HepG2 (cell line): ENCODE results near the gene HNRNPR. TPM values are rescaled to one million over a fixed set of nuclear protein-coding genes. Genes with fewer than 3 reads are reported as not detected.

ENCODE experiments used
- CEBPG ChIP-seq: IDR thresholded peaks from 2 replicates; pipeline ENCODE4 v1.6.1; 2016
- FOXK1 ChIP-seq: sonication (generic); formaldehyde crosslinking; IDR thresholded peaks from 2 replicates; pipeline ENCODE4 v1.4.0; 2020; ENCODE audit warnings: low read depth, missing genetic modification reagents, borderline replicate concordance
- KAT7 ChIP-seq: IDR thresholded peaks from 2 replicates; pipeline ENCODE4 v1.6.1; 2018; ENCODE audit warnings: borderline replicate concordance, missing compliant biosample characterization
- MXD3 ChIP-seq: IDR thresholded peaks from 2 replicates; pipeline ENCODE4 v1.6.1; 2016; ENCODE audit warnings: mild to moderate bottlenecking, missing biosample characterization, missing genetic modification reagents
- MYPOP ChIP-seq: sonication (generic); formaldehyde crosslinking; IDR thresholded peaks from 2 replicates; pipeline ENCODE4 v1.8.1; 2023; ENCODE audit warnings: mild to moderate bottlenecking, moderate library complexity, missing genetic modification reagents
- NR3C1 ChIP-seq: sonication (generic); formaldehyde crosslinking; IDR thresholded peaks from 2 replicates; pipeline ENCODE4 v1.4.0; 2020; ENCODE audit warnings: missing genetic modification reagents
- PBX3 ChIP-seq: sonication (generic); formaldehyde crosslinking; IDR thresholded peaks from 2 replicates; pipeline ENCODE4 v1.8.1; 2023; ENCODE audit warnings: missing genetic modification reagents, inconsistent platforms, borderline replicate concordance
- PHF20 ChIP-seq: sonication (generic); formaldehyde crosslinking; IDR thresholded peaks from 2 replicates; pipeline ENCODE4 v1.5.0; 2020; ENCODE audit warnings: mild to moderate bottlenecking, missing genetic modification reagents
- POLR2AphosphoS2 ChIP-seq: IDR thresholded peaks from 2 replicates; pipeline ENCODE4 v1.6.1; 2011; ENCODE audit warnings: low read depth, low read length, improper control_type of control experiment
- RAD21 ChIP-seq: fragments of 450-650 bp; formaldehyde crosslinking; IDR thresholded peaks from 2 replicates; pipeline ENCODE4 v1.5.0; 2020; ENCODE audit warnings: mild to moderate bottlenecking
- SMAD9 ChIP-seq: sonication (generic); formaldehyde crosslinking; IDR thresholded peaks from 2 replicates; pipeline ENCODE4 v1.5.1; 2020; ENCODE audit warnings: mild to moderate bottlenecking, missing genetic modification reagents
- TFAP4 ChIP-seq: sonication (generic); IDR thresholded peaks from 2 replicates; pipeline ENCODE4 v1.6.1; 2016; ENCODE audit warnings: low read depth, borderline replicate concordance
- ZBTB21 ChIP-seq: sonication (generic); formaldehyde crosslinking; IDR thresholded peaks from 2 replicates; pipeline ENCODE4 v1.4.0; 2020; ENCODE audit warnings: missing genetic modification reagents
- ZBTB37 ChIP-seq: sonication (generic); formaldehyde crosslinking; IDR thresholded peaks from 2 replicates; pipeline ENCODE4 v1.4.0; 2020; ENCODE audit warnings: mild to moderate bottlenecking, missing genetic modification reagents
- ZBTB46 ChIP-seq: sonication (generic); formaldehyde crosslinking; IDR thresholded peaks from 2 replicates; pipeline ENCODE4 v1.4.0; 2020; ENCODE audit warnings: mild to moderate bottlenecking, missing genetic modification reagents, borderline replicate concordance
- ZBTB49 ChIP-seq: sonication (generic); formaldehyde crosslinking; IDR thresholded peaks from 2 replicates; pipeline ENCODE4 v1.4.0; 2020; ENCODE audit warnings: missing genetic modification reagents, borderline replicate concordance
- ZFX ChIP-seq: sonication (generic); formaldehyde crosslinking; IDR thresholded peaks from 2 replicates; pipeline ENCODE4 v1.4.0; 2020; ENCODE audit warnings: mild to moderate bottlenecking, low read depth, missing genetic modification reagents, moderate library complexity
- ZIK1 ChIP-seq: sonication (generic); formaldehyde crosslinking; IDR thresholded peaks from 2 replicates; pipeline ENCODE4 v1.5.0; 2020; ENCODE audit warnings: mild to moderate bottlenecking, low read depth, missing genetic modification reagents, borderline replicate concordance
- ZNF619 ChIP-seq: sonication (generic); formaldehyde crosslinking; IDR thresholded peaks from 2 replicates; pipeline ENCODE4 v1.4.0; 2020; ENCODE audit warnings: mild to moderate bottlenecking, missing genetic modification reagents
- polyA plus RNA-seq, 8 experiments: library from polyadenylated mRNA; depleted of rRNA in 3 of 8; stranded (reverse) in 7 of 8; unstranded in 1 of 8; fragments of >200 nt; fragmentation: Illumina TruSeq in 4 of 8; extraction: Trizol in 4 of 8; gene quantifications; 2 replicates each; pipeline versions ENCODE4 v1.2.1 to v1.2.3, GENCODE V29; 2011 to 2016; ENCODE audit warnings: low read depth in 4 of 8, missing spikeins in 1 of 8, mixed read lengths in 1 of 8; ENCODE audit not compliant: insufficient read depth in 1 of 8
- total RNA-seq, 5 experiments: library from RNA; depleted of rRNA; stranded (reverse); fragments of >200 nt; fragmentation: Illumina TruSeq; extraction: Trizol; gene quantifications; 2 replicates each; pipeline ENCODE4 v1.2.3, GENCODE V29; 2016; ENCODE audit warnings: low read depth in 1 of 5

HNRNPR gene
- total and polyA plus RNA-seq, 2 of the 13 experiments (the other 11 are each of a cell fraction or from before 2014, with no cell fraction given) = 133 to 216 TPM

GRCh38 chr1:23368562-23369334, 24.7 kb upstream of the HNRNPR start (continued):
- peak; percentile 74 for TF ChIP-seq PHF20 (CRISPR knock-in tag)
- TF ChIP-seq KAT7 (CRISPR knock-in tag) = peak; percentile 77; the same call in 1 of the 2 replicates
- no peak for TF ChIP-seq PBX3 (CRISPR knock-in tag)
- 0 out of 2 replicates have a peak, but pooled peaks have one; percentile 43 for TF ChIP-seq ZBTB37 (CRISPR knock-in tag)
- peak; percentile 51 for TF ChIP-seq RAD21 (CRISPR knock-in tag)
- TF ChIP-seq MYPOP = peak; percentile 77; the same call in 1 of the 2 replicates
- peak; percentile 84; the same call in 1 of the 2 replicates for TF ChIP-seq SMAD9 (CRISPR knock-in tag)
- 0 out of 2 replicates have a peak, but pooled peaks have one; percentile 9 for TF ChIP-seq POLR2AphosphoS2
- TF ChIP-seq ZFX (CRISPR knock-in tag) = peak; percentile 92
- no peak for TF ChIP-seq ZBTB49 (CRISPR knock-in tag)
- no peak for TF ChIP-seq MXD3 (CRISPR knock-in tag)
- TF ChIP-seq ZIK1 (CRISPR knock-in tag) = no peak
- peak; percentile 83 for TF ChIP-seq CEBPG (CRISPR knock-in tag)
- peak; percentile 86; the same call in 1 of the 2 replicates for TF ChIP-seq ZBTB46 (CRISPR knock-in tag)
- TF ChIP-seq ZBTB21 = peak; percentile 12; the same call in 1 of the 2 replicates
- peak; percentile 31; the same call in 1 of the 2 replicates for TF ChIP-seq TFAP4
- no peak for TF ChIP-seq NR3C1 (CRISPR knock-in tag)
- peak; percentile 48; the same call in 1 of the 2 replicates for TF ChIP-seq FOXK1 (CRISPR knock-in tag)
- peak; percentile 77; the same call in 1 of the 2 replicates for TF ChIP-seq ZNF619
